Heart left ventricle (tissue), 16 donors: ENCODE data around the gene ITGB8. TPM values are rescaled to one million over a fixed set of nuclear protein-coding genes. Genes with fewer than 3 reads are reported as not detected.

Source experiments
- ATAC-seq, 4 donors: fragments of 200-7000 bp; cut with Tn5 transposase; one replicate each; pipeline ENCODE4 v1.9.1; 2020 to 2022; ENCODE audit warnings: moderate library complexity in 4 of 4, mild to moderate bottlenecking in 3 of 4, moderate number of reproducible peaks in 1 of 4
- DNase-seq, 5 donors: peaks; one replicate each; pipeline ENCODE4 v3.0.0-alpha.2; 2020
- H3K27ac ChIP-seq, 12 donors: fragments of 200-600 bp; sonication (generic) in 4 of 12; one replicate each; pipeline versions ENCODE4 v1.5.0 to v1.8.0; 2016 to 2022; ENCODE audit warnings: mild to moderate bottlenecking in 2 of 12
- H3K27me3 ChIP-seq, 9 donors: fragments of 200-600 bp; sonication (generic) in 2 of 9; one replicate each; pipeline versions ENCODE4 v1.5.1 to v1.8.0; 2016 to 2022; ENCODE audit warnings: mild to moderate bottlenecking in 3 of 9
- H3K36me3 ChIP-seq, 9 donors: fragments of 200-600 bp; sonication (generic) in 2 of 9; one replicate each; pipeline versions ENCODE4 v1.5.0 to v1.8.0; 2018 to 2022; ENCODE audit warnings: mild to moderate bottlenecking in 2 of 9
- H3K4me1 ChIP-seq, 12 donors: fragments of 200-600 bp; sonication (generic) in 4 of 12; one replicate each; pipeline versions ENCODE4 v1.5.0 to v1.8.0; 2016 to 2022; ENCODE audit warnings: mild to moderate bottlenecking in 3 of 12
- H3K4me3 ChIP-seq, 12 donors: fragments of 200-600 bp; sonication (generic) in 4 of 12; one replicate each; pipeline versions ENCODE4 v1.5.0 to v1.8.0; 2017 to 2022; ENCODE audit warnings: mild to moderate bottlenecking in 9 of 12, moderate library complexity in 4 of 12
- H3K9me3 ChIP-seq, 12 donors: fragments of 200-600 bp; sonication (generic) in 4 of 12; one replicate each; pipeline versions ENCODE4 v1.5.0 to v1.8.0; 2016 to 2022; ENCODE audit warnings: mild to moderate bottlenecking in 1 of 12
- POLR2A ChIP-seq, 2 donors: fragments of 450-650 bp; IDR thresholded peaks; one replicate each; pipeline ENCODE4 v1.6.1; 2017; ENCODE audit warnings: antibody characterized with exemption in 2 of 2, mild to moderate bottlenecking in 2 of 2, moderate library complexity in 2 of 2
- WGBS, 4 donors: extraction: QIAGEN DNeasy Blood & Tissue Kit in 2 of 4; methylation state at CpG; one replicate each; pipeline versions ENCODE4 v1.1.5 to v1.1.7; 2013 to 2018; 5-methylcytosine and 5-hydroxymethylcytosine counted together
- intact Hi-C, 10 donors: fragments of 100-400 bp; cut with DNase I; formaldehyde crosslinking; loops; one replicate each; pipeline versions ENCODE4 v1.11.1 to v1.14.2; 2022
- polyA plus RNA-seq, 2 donors: library from polyadenylated mRNA; stranded (reverse); fragments of 200-250 nt; gene quantifications; one replicate each; pipeline ENCODE4 v1.2.3, GENCODE V29; 2013
- total RNA-seq, 9 donors: library from RNA; depleted of rRNA in 2 of 9; stranded (reverse); fragments of >200 nt in 2 of 9; fragmentation: NEBNext Ultra II Directional in 3 of 9; extraction: Animal tissue kit (Norgen Biotek cat#: 25700) in 3 of 9; gene quantifications; one replicate each; pipeline versions ENCODE4 v1.1.0 to v1.2.4, GENCODE V29; 2016 to 2023
- TF ChIP-seq, protein P1 (sequence below), 12 donors: fragments of 200-600 bp; sonication (generic) in 4 of 12; IDR thresholded peaks; one replicate each; pipeline versions ENCODE4 v1.5.0 to v1.8.0; 2018 to 2022; ENCODE audit warnings: antibody characterized with exemption in 12 of 12, mild to moderate bottlenecking in 5 of 12
- donor health status: ischemic (EF 13 %, LVEDD 7.1; RV severe dilation, severe dysfunction).
- donor health status: healthy with polysubstance abuse.
- donor health status: DM: no; HTN: yes; CAD: no.
- donor health status: DM: no; HTN: no; CAD: no.
- donor health status: ischemic (EF 25% LVEDD 6.9; RV normal size, moderate dysfunction).
- donor health status: ischemic (EF 25% LVEDD 5.7; RV mildly dilated, moderate dysfunction).
- donor health status: healthy.
- donor health status: DM: yes; HTN: yes; CAD: no.
- donor health status: ischemic (EF 35%, LVEDD 5.7; RV mildly dilated, moderate dysfunction).
- donor health status: nonischemic (EF 11% LVEDD 7.7; RV severe dilation, severe dysfunction).
- donor health status: DM: yes; HTN: yes; CAD: no.
- donor health status: PGD.
- donor health status: ischemic (EF 29% LVEDD 5.4; RV normal size, mild dysfunction).
- donor health status: nonischemic (EF 23%, LVEDD 6.1; RV moderate dilation, normal function).

The ITGB8 gene
- total and polyA plus RNA-seq, 11 donors: 0.61 to 16.0 (median 2.1) TPM

DNA sequence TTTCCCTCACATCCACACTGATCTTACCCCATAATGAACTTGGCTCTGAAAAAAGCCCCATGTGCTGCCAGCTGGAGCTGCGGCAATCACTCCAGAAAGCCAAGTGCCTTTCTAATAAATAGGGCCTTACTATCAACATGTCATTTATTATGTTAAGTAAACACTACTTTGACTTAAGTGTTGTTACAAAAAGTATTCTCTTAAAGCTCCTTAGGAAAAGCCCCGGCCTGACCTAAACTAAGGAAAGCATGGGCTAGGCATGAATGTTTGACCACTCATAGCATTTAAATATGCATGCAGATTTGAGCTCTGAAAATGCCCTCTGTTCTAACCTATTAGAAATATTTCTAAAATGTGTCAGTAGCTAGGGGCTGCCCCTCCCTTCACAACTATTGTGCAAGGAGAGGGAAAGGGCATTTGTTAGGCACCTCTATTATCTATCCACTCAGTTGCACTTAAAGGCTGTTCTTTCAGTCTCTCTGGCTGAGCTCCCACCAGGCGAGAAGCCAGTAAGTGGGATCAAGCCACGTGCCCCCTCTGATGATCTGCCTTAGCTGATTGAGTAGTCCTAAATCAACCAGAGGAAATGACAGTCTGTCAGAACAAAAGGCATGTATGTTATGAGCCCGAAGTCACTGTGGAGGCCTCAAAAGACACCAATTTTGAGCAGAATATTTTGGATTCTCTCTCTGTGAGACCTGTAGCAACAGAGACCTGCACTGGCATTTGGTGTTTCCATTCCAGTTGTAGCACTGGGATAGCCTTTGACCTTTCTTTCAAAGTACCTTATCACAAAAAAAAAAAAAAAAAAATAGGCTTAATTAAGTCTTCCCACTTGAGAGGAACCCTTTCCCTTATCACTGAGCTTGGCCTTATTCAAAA is 77.1 kb downstream of the ITGB8 start:
- intact Hi-C loops: loop anchor here in 3 of 10 donors (10.0 kb wide), 3 partner anchors 73 to 243 kb away; partner anchors contain the start of gene ITGB8 (in 1 of the 3)

DNA sequence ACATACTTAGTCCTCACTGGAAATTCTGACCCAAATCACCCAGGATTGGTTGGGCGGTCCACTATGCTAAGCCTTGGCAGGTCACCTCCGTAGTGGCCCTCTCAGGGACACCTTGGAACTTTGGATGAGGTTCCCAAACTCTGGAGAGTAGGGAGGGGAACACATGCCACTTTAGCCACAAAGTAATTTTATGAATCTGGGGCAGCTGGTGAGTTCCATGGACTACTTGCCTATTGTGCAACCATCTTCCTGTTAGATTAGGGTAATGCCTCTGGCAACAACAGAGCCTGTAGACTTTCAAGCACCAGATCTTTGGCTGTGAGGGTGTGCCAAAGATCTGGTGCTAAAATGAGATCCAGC is 77.7 kb downstream of the ITGB8 start:
- intact Hi-C loops: loop anchor here in 3 of 10 donors (10.0 kb wide), 3 partner anchors 74 to 244 kb away; partner anchors contain the start of gene ITGB8 (in 1 of the 3)
- ATAC-seq: peak; percentile 83 to 94 (median 87)
- Histone ChIP-seq H3K27ac (peak overlapping the region in 10 of 12 donors; percentile 14 to 81 (median 59)), H3K9me3 (no peaks in the 10 kb centered on the region), H3K4me1 (peaks cover 0 to 26% (median 14%) of the 10 kb centered on the region in 12 donors), H3K27me3 (no peaks in the 10 kb centered on the region), H3K36me3 (no peaks in the 10 kb centered on the region), H3K4me3 (no peak overlapping the region)
- WGBS, 4 donors: 36 to 58% (median 54%) methylated on average over 2 of the region's 2 CpGs
- peak in 3 of 5 donors; percentile 14 to 59 (median 59) for DNase-seq
- TF ChIP-seq, protein P1, sequence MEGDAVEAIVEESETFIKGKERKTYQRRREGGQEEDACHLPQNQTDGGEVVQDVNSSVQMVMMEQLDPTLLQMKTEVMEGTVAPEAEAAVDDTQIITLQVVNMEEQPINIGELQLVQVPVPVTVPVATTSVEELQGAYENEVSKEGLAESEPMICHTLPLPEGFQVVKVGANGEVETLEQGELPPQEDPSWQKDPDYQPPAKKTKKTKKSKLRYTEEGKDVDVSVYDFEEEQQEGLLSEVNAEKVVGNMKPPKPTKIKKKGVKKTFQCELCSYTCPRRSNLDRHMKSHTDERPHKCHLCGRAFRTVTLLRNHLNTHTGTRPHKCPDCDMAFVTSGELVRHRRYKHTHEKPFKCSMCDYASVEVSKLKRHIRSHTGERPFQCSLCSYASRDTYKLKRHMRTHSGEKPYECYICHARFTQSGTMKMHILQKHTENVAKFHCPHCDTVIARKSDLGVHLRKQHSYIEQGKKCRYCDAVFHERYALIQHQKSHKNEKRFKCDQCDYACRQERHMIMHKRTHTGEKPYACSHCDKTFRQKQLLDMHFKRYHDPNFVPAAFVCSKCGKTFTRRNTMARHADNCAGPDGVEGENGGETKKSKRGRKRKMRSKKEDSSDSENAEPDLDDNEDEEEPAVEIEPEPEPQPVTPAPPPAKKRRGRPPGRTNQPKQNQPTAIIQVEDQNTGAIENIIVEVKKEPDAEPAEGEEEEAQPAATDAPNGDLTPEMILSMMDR (IDR thresholded peaks at IDR 0.05): no peak
- no peak for TF ChIP-seq POLR2A (IDR thresholded peaks at IDR 0.05)

More for the DNA sequence above, 77.1 kb downstream of the ITGB8 start:
- DNase-seq (peak; percentile 47 to 86 (median 68)), ATAC-seq (peak; percentile 92 to 96 (median 94))
- Histone ChIP-seq H3K36me3 (no peaks in the 10 kb centered on the region), H3K9me3 (no peaks in the 10 kb centered on the region), H3K27ac (peak overlapping the region; percentile 14 to 81 (median 53)), H3K4me1 (peaks cover 0 to 31% (median 20%) of the 10 kb centered on the region in 12 donors), H3K27me3 (no peaks in the 10 kb centered on the region), H3K4me3 (no peak overlapping the region)
- 17 to 30% (median 25%) methylated on average over 5 of the region's 5 CpGs for WGBS, 4 donors
- no peak for TF ChIP-seq POLR2A (IDR thresholded peaks at IDR 0.05)
- TF ChIP-seq, protein P1 (IDR thresholded peaks at IDR 0.05): no peak

DNA sequence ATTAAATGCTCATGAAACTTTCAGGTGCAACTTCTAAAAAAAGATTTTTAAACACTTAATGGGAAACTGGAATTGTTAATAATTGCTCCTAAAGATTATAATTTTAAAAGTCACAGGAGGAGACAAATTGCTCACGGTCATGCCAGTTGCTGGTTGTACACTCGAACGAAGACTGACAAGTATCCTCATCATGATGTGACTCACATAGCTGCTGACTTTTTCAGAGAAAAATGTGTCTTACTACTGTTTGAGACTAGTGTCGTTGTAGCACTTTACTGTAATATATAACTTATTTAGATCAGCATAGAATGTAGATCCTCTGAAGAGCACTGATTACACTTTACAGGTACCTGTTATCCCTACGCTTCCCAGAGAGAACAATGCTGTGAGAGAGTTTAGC is 79.3 kb downstream of the ITGB8 start:
- ATAC-seq (no peak), DNase-seq (no peak)
- Histone ChIP-seq H3K4me1 (peaks cover 0 to 26% (median 13%) of the 10 kb centered on the region in 12 donors), H3K27me3 (no peaks in the 10 kb centered on the region), H3K4me3 (no peak overlapping the region), H3K36me3 (no peaks in the 10 kb centered on the region), H3K27ac (no peak overlapping the region), H3K9me3 (no peaks in the 10 kb centered on the region)
- TF ChIP-seq, protein P1 (IDR thresholded peaks at IDR 0.05): no peak
- no peak for TF ChIP-seq POLR2A (IDR thresholded peaks at IDR 0.05)
- 87 to 91% (median 89%) methylated on average over 5 of the region's 5 CpGs for WGBS, 4 donors
- intact Hi-C loops: loop anchor here in 3 of 10 donors (10.0 kb wide), 3 partner anchors 75 to 245 kb away; partner anchors contain the start of gene ITGB8 (in 1 of the 3)

DNA sequence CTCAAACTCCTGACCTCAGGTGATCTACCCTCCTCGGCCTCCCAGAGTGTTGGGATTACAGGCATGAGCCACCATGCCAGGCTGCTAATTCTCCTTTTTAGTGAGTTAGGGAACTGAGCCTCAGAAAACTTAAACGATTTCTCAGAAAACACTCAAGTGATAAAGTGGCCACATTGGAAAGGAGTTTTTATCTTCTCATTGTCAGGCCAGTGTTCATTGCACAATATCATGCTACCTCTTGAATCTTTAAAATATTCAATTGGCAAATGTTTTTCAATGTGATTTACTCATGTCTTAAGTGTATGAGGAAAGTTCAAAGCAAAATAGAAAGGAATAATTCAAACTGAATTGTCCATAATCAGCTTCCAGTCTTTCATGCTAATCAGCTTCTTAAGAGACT is 80.7 kb downstream of the ITGB8 start:
- Histone ChIP-seq H3K27me3 (no peaks in the 10 kb centered on the region), H3K36me3 (no peaks in the 10 kb centered on the region), H3K27ac (no peak overlapping the region), H3K4me1 (peaks cover 0 to 26% (median 13%) of the 10 kb centered on the region in 12 donors), H3K4me3 (no peak overlapping the region), H3K9me3 (no peaks in the 10 kb centered on the region)
- intact Hi-C loops: no loop called here
- TF ChIP-seq POLR2A (IDR thresholded peaks at IDR 0.05): no peak
- TF ChIP-seq, protein P1 (IDR thresholded peaks at IDR 0.05): no peak
- DNase-seq (no peak), ATAC-seq (no peak)
- 81 to 87% (median 82%) methylated on average over 2 of the region's 2 CpGs for WGBS, 4 donors
